Upper lobe of left lung (tissue), 6 donors: Measurements from ENCODE around the gene HECTD4. TPM values are rescaled to one million over a fixed set of nuclear protein-coding genes. Genes with fewer than 3 reads are reported as not detected.

Source experiments
- ATAC-seq, 2 donors: fragments of 200-7000 bp; cut with Tn5 transposase; one replicate each; pipeline ENCODE4 v1.9.1; 2022; ENCODE audit warnings: mild to moderate bottlenecking in 2 of 2, moderate library complexity in 2 of 2; ENCODE audit not compliant: low FRiP score in 2 of 2
- DNase-seq, 2 donors: peaks; one replicate each; pipeline ENCODE4 v3.0.0-alpha.2; 2019 to 2020
- H3K27ac ChIP-seq, 4 donors: fragments of 200-600 bp; sonication (generic); one replicate each; pipeline ENCODE4 v1.5.1; 2016 to 2019
- H3K27me3 ChIP-seq, 4 donors: fragments of 200-600 bp; sonication (generic); one replicate each; pipeline ENCODE4 v1.5.1; 2017 to 2019
- H3K36me3 ChIP-seq, 4 donors: fragments of 200-600 bp; sonication (generic); one replicate each; pipeline ENCODE4 v1.5.1; 2016 to 2019
- H3K4me1 ChIP-seq, 4 donors: fragments of 200-600 bp; sonication (generic); one replicate each; pipeline ENCODE4 v1.5.1; 2018 to 2019
- H3K4me3 ChIP-seq, 4 donors: fragments of 200-600 bp; sonication (generic); one replicate each; pipeline ENCODE4 v1.5.1; 2017 to 2019; ENCODE audit warnings: mild to moderate bottlenecking in 2 of 4, moderate library complexity in 1 of 4
- H3K9me3 ChIP-seq, 4 donors: fragments of 200-600 bp; sonication (generic); one replicate each; pipeline ENCODE4 v1.5.1; 2018 to 2019
- CTCF ChIP-seq, 6 experiments: fragments of 450-650 bp in 4 of 6; fragments of 200-600 bp in 2 of 6; sonication (generic) in 2 of 6; IDR thresholded peaks; one replicate each; pipeline ENCODE4 v1.5.1; 2016 to 2019; ENCODE audit warnings: antibody characterized with exemption in 6 of 6
- EP300 ChIP-seq, 4 donors: sonication (generic); formaldehyde crosslinking; IDR thresholded peaks; one replicate each; pipeline ENCODE4 v1.5.1; 2017; ENCODE audit warnings: antibody characterized with exemption in 4 of 4, control low read depth in 2 of 4
- POLR2A ChIP-seq, 4 donors: fragments of 450-650 bp; IDR thresholded peaks; one replicate each; pipeline ENCODE4 v1.5.1; 2016 to 2017; ENCODE audit warnings: antibody characterized with exemption in 4 of 4, mild to moderate bottlenecking in 2 of 4
- POLR2AphosphoS5 ChIP-seq, 2 donors: sonication (generic); formaldehyde crosslinking; IDR thresholded peaks; one replicate each; pipeline ENCODE4 v1.5.1; 2017; ENCODE audit warnings: antibody characterized with exemption in 2 of 2
- WGBS, 2 donors: methylation state at CpG; one replicate each; pipeline ENCODE4 v1.1.5; 2017 to 2018; 5-methylcytosine and 5-hydroxymethylcytosine counted together
- total RNA-seq, 6 donors: library from RNA; depleted of rRNA in 4 of 6; stranded (reverse); fragments of >200 nt in 4 of 6; gene quantifications; one replicate each; pipeline versions ENCODE4 v1.1.0 to v1.2.1, GENCODE V29; 2016 to 2021
- donor health status: DM: no; HTN: no; CAD: no; lungs with moderate emphysema.
- donor health status: DM: no; HTN: yes; CAD: no; lungs with severe emphysema.

HECTD4 gene
- total RNA-seq, 6 donors from 2014 or later: 34.1 to 196 (median 50.0) TPM

GRCh38 chr12:112347581-112347982 lies 34.6 kb downstream of the HECTD4 start:
- Histone ChIP-seq H3K4me1 (peaks cover 0 to 12% (median 5%) of the 10 kb centered on the region in 4 donors), H3K27ac (no peak overlapping the region), H3K27me3 (no peaks in the 10 kb centered on the region), H3K4me3 (no peak overlapping the region), H3K9me3 (no peaks in the 10 kb centered on the region), H3K36me3 (no peaks in the 10 kb centered on the region)
- ATAC-seq (no peak), DNase-seq (no peak)
- WGBS, 2 donors: 78% methylated on average over 2 of the region's 2 CpGs
- no peak for TF ChIP-seq POLR2A (IDR thresholded peaks at IDR 0.05)
- TF ChIP-seq EP300 (IDR thresholded peaks at IDR 0.05): no peak
- no peak for TF ChIP-seq POLR2AphosphoS5 (IDR thresholded peaks at IDR 0.05)
- TF ChIP-seq CTCF (IDR thresholded peaks at IDR 0.05): no peak

DNA sequence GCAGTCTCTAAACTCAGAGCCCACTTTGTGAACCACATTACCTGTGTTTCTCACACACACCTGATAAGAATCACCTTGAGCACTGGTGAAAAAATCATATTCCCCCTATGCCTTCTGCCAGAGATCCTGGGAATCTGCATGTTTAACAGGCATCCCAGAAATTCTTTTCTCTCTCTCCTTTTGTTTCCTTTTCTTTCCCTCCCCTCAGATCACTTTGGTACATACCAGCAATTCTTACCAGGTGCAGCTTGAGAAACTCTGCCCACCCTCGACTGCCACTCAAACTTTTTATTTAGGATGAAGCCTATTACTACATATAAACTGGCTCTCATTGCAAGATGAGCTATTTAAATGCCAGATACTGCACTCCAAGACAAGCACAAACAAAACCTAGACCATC lies 36.0 kb downstream of the HECTD4 start:
- peaks cover 0 to 12% (median 8%) of the 10 kb centered on the region in 4 donors for H3K4me1 ChIP-seq
- no peak overlapping the region for H3K27ac ChIP-seq
- no peaks in the 10 kb centered on the region for H3K36me3 ChIP-seq
- 63 to 64% methylated on average over 1 of the region's 1 CpG for WGBS, 2 donors
- no peak for TF ChIP-seq EP300 (IDR thresholded peaks at IDR 0.05)
- no peak for TF ChIP-seq CTCF (IDR thresholded peaks at IDR 0.05)
- no peak for TF ChIP-seq POLR2AphosphoS5 (IDR thresholded peaks at IDR 0.05)
- TF ChIP-seq POLR2A (IDR thresholded peaks at IDR 0.05): no peak
- H3K4me3 ChIP-seq: no peak overlapping the region
- H3K27me3 ChIP-seq: no peaks in the 10 kb centered on the region
- no peak for ATAC-seq
- no peaks in the 10 kb centered on the region for H3K9me3 ChIP-seq
- no peak for DNase-seq

DNA sequence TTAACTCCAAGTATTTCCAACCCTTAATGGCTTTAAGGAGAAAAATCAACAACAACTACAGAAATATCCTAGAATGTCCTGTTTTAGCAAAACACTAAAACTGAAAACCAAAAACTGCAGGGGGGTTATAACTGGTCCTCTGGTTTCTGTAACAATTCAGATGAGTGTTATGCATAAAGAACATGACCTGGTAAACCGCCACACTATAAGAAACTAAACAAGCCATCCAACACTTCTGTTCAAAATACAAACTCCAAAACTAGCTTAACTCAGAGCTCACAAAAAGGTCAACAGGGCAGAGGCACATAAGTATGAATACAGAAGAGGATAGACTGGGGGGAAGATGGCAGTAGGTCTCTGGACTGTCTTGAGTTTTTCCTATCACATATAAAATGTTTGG lies 38.0 kb downstream of the HECTD4 start:
- H3K4me3 ChIP-seq: no peak overlapping the region
- no peak for TF ChIP-seq EP300 (IDR thresholded peaks at IDR 0.05)
- no peak for TF ChIP-seq POLR2A (IDR thresholded peaks at IDR 0.05)
- no peak for TF ChIP-seq CTCF (IDR thresholded peaks at IDR 0.05)
- TF ChIP-seq POLR2AphosphoS5 (IDR thresholded peaks at IDR 0.05): no peak
- H3K27me3 ChIP-seq: no peaks in the 10 kb centered on the region
- DNase-seq (no peak), ATAC-seq (no peak)
- H3K36me3 ChIP-seq: no peaks in the 10 kb centered on the region
- no peaks in the 10 kb centered on the region for H3K9me3 ChIP-seq
- WGBS, 2 donors: 84 to 88% methylated on average over 1 of the region's 1 CpG
- peaks cover 0 to 18% (median 0%) of the 10 kb centered on the region in 4 donors for H3K4me1 ChIP-seq
- no peak overlapping the region for H3K27ac ChIP-seq

DNA sequence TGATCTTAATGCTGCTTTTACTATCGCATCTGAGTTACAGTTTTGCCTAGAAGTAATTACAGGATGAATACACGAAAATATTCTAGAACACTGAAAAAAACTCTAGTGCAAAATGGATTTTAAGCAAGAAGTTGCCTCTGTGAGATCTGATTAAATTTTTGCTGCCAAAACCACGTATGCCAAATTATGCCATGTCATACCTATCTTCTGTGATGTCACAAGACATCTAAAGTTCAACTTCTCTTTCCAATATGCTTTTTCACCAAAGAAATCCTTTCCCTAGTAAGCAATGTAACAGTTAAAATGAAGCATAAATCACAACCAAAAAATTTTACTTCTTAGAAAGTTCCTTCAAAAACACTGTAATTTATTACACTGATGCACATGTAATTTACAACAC lies 39.6 kb downstream of the HECTD4 start:
- Histone ChIP-seq H3K27ac (no peak overlapping the region), H3K36me3 (no peaks in the 10 kb centered on the region), H3K4me3 (no peak overlapping the region), H3K4me1 (peaks cover 0 to 18% (median 0%) of the 10 kb centered on the region in 4 donors), H3K9me3 (no peaks in the 10 kb centered on the region), H3K27me3 (no peaks in the 10 kb centered on the region)
- no peak for TF ChIP-seq POLR2AphosphoS5 (IDR thresholded peaks at IDR 0.05)
- TF ChIP-seq CTCF (IDR thresholded peaks at IDR 0.05): no peak
- TF ChIP-seq POLR2A (IDR thresholded peaks at IDR 0.05): no peak
- no peak for TF ChIP-seq EP300 (IDR thresholded peaks at IDR 0.05)
- DNase-seq (no peak), ATAC-seq (no peak)
- WGBS, 2 donors: 70 to 83% methylated on average over 3 of the region's 3 CpGs

DNA sequence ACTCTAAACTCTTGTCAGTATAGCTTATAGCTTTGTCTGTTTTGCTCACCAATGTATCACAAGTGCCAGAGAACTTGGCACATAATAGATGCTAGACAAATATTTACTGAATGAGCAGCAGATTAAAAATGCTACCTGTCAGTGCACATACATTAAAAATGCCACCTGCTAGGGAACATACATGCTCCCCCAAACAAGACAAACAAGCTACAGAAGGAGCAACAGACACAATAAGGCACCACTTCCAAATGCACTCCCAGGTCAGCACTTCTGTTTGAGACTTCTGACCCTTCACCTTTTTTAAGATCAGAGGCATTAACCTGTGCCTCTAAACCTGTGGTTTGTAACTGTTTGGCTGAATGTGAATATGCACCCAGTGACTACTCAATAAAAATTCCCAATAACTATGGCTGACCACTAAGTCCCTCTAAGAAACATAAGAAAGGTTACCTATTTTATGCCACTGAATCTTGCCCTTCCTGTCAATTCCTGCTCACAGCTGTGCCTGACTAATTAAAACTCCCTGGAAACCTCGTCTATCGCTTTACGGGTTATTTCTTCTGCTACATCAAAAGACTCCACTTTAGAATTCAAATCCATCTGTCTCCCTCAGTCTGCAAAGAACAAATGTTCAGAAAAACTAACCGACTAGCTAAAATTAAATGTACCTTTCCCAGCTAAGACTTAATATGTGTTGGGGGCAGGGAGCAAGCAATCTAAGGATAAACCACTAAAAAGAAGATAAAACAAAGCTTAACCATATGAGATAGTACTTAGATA lies 41.0 kb downstream of the HECTD4 start:
- DNase-seq (no peak), ATAC-seq (no peak)
- WGBS, 2 donors: 75 to 78% methylated on average over 4 of the region's 4 CpGs

More for the DNA sequence above, 41.0 kb downstream of the HECTD4 start:
- Histone ChIP-seq H3K36me3 (no peaks in the 10 kb centered on the region), H3K27ac (no peak overlapping the region), H3K4me3 (no peak overlapping the region), H3K9me3 (no peaks in the 10 kb centered on the region), H3K27me3 (no peaks in the 10 kb centered on the region), H3K4me1 (peaks cover 0 to 18% (median 0%) of the 10 kb centered on the region in 4 donors)
- TF ChIP-seq CTCF (IDR thresholded peaks at IDR 0.05) (no peak), EP300 (IDR thresholded peaks at IDR 0.05) (no peak), POLR2AphosphoS5 (IDR thresholded peaks at IDR 0.05) (no peak), POLR2A (IDR thresholded peaks at IDR 0.05) (no peak)
